ENCODE measurements around the gene MOGAT3. TPM values are rescaled to one million over a fixed set of nuclear protein-coding genes. Genes with fewer than 3 reads are reported as not detected.

MOGAT3 gene
- total RNA-seq, 1 donor from 2014 or later, result not detected

GRCh38 chr7:101172005-101172853 is 28.6 kb downstream of the MOGAT3 start:
- DNase-seq, result no peak

- no peak for DNase-seq
Measured at GRCh38 chr7:101171442-101171837, 29.4 kb downstream of the MOGAT3 start.

GRCh38 chr7:101170617-101171441 is 30.0 kb downstream of the MOGAT3 start:
- no peak for DNase-seq

GRCh38 chr7:101169838-101170551 is 30.8 kb downstream of the MOGAT3 start:
- peak; percentile 69 for DNase-seq

GRCh38 chr7:101169110-101169837 is 31.6 kb downstream of the MOGAT3 start:
- DNase-seq, result no peak

- DNase-seq, result no peak
Measured at GRCh38 chr7:101168412-101169049, 32.3 kb downstream of the MOGAT3 start.

GRCh38 chr7:101167645-101168411 is 33.0 kb downstream of the MOGAT3 start:
- DNase-seq, result no peak

GRCh38 chr7:101166909-101167644 is 33.8 kb downstream of the MOGAT3 start:
- DNase-seq, result no peak

DNA sequence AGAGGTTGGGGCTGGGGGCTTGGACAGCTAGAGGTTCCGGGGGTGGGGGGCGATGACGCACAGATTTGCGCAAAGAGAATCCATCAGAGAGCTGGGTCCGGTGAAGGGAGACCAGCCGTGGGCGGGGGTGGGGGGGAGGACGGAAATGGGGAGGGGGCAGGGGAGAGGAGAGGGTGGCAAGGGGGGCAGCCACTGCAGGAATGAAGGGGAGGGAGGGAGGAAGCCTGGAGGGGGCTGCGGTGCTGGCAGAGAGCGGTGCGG is 34.3 kb downstream of the MOGAT3 start:
- DNase-seq, result no peak

GRCh38 chr7:101165958-101166647 is 34.7 kb downstream of the MOGAT3 start:
- DNase-seq, result no peak

DNA sequence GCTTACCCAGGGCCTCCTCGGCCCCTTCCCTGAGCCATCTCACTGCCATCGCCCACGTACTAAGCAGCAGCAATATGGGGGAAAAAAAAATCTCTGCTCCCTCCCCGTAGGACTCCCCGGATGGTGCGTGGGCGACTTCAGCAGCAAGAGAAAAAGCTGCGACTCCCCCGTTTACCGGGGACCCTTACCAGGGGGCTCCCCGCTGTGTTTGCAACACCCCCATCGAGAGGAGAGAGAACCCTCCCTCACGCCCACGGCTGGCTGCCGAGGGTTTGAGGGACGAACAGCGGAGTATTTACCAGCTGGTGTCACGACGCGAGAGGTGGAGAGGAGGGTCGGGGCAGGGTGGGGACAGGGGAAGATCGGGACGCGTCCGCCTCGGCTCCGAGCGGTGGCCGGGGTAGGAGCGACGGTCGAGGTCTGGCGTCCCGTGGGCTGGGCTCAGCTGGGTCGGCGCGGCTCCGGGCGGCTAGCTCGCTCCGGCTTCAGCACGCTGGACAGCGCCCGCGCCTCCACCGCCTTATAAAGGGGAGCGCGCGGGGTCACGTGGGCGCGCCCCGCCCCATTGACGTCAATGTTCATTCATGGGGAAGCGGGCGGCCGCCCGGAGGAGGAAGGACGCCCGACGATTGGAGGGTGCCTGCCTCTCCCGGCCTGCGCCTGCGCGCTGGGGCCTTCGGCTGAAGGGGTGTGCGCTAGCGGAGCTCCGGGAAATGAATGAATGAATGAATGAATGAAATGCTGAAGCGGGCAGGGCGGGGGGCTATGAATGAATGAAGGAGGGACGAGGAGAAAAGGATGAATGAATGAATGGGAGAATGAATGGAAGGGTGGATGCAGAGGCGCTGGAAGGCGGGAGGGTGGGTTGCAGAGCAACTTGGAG is 35.5 kb downstream of the MOGAT3 start, which contains the start of gene VGF:
Gene VGF, minus strand, starts transcription at position 495 of the 883 bp plus-strand sequence. CDS start 726 bp downstream, outside the sequence.
- peak; percentile 96 for DNase-seq

DNA sequence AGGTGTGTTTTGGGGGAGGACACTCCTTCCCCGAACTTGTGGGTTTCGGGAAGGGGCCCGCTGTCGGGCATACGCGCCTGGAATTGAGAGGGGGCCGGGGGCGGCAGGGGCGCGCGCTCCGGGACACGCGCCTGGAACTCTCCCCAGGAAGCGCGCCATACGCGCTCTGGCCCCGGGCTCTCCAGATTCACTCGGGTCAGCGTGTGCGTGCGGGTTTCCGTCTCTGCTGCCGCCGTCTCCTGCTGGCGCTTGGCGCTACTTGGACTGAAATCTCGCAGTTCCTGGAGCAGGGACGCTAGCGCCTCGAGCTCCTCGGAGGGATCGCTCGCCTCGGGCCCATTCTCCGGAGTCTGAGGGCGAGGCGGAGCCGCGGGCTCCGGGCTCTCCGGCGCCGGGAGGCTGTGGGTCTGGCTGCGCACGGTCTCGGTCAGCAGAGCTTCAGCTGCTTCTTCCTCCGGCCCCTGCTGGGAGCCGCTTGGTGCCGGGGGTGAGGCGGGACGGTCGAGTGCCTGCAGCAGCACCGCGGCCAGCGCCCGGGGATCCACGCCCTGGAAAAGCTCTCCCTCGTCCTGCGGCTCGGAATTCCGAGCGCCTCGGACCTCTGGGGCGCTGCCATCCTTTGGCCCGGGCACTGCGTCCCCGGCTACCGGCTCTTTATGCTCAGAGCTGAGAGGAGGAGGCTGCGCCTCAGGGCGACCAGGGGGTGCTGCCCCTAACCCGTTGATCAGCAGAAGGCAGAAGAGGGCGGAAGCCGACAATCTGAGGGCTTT is 36.6 kb downstream of the MOGAT3 start:
- peak; percentile 70 for DNase-seq

GRCh38 chr7:101163279-101164070 is 37.4 kb downstream of the MOGAT3 start:
- no peak for DNase-seq

DNA sequence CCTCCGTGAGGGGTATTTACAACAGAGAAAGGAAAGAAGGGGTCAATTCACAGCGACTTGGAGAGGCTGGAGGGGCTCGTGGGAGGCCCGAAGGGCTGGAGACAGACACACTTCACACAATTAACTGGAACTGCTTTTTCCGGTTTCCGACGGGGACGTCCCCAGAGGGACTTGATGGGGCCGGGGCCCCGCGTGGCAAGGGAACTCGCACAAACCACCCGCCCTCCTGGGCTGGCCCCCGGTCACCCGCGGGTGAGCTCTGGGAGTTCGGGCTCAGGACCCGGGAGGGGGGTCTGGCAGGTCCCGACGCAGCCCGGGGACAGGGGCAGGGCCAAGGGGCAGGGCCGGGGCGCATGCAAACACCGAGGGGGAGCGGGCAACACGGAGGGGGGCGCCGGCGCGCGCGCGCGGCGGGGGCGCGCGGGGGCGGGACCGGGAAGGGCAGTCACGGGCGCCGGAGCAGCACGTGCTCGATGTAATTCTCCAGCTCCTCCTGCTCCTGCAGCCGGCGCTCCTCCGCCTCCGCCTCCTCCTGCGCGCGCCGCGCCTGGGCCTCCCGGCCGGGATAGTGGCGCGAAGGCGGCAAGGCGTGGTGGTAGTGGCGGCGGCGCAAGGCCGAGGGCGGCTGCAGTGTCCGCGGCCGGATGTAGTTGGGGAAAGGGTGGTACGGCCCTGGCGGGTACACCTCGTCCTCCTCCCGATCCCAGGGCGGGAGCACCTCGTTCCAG is 38.1 kb downstream of the MOGAT3 start:
- DNase-seq, result peak; percentile 60

GRCh38 chr7:101161692-101162471 is 39.0 kb downstream of the MOGAT3 start:
- no peak for DNase-seq

Data from tongue (tissue), 2 donors.